ENCODE measurements around the gene CMTM4.

The CMTM4 gene

GRCh38 chr16:66696669-66697630 lies at the start of gene CMTM4:
TSS of gene CMTM4 (minus strand) at chr16:66696743. CDS start at chr16:66696525, 218 bp downstream.
- peak; percentile 80 for DNase-seq (ENCODE audit: low read depth)

- no peak for DNase-seq (ENCODE audit: low read depth)
Measured at GRCh38 chr16:66746048-66746447, 49.5 kb upstream of the CMTM4 start.

- DNase-seq (ENCODE audit: low read depth), result no peak
Measured at GRCh38 chr16:66741950-66742808, 45.6 kb upstream of the CMTM4 start.

GRCh38 chr16:66741169-66741900 lies 44.8 kb upstream of the CMTM4 start:
- peak; percentile 91 for DNase-seq (ENCODE audit: low read depth)

- no peak for DNase-seq (ENCODE audit: low read depth)
Measured at GRCh38 chr16:66740533-66740932, 44.0 kb upstream of the CMTM4 start.

GRCh38 chr16:66740010-66740409 lies 43.5 kb upstream of the CMTM4 start:
- no peak for DNase-seq (ENCODE audit: low read depth)

GRCh38 chr16:66735891-66736290 lies 39.3 kb upstream of the CMTM4 start:
- no peak for DNase-seq (ENCODE audit: low read depth)

GRCh38 chr16:66731101-66731500 lies 34.6 kb upstream of the CMTM4 start:
- DNase-seq (ENCODE audit: low read depth), result no peak

- no peak for DNase-seq (ENCODE audit: low read depth)
Measured at GRCh38 chr16:66728804-66729203, 32.3 kb upstream of the CMTM4 start.

GRCh38 chr16:66728117-66728787 lies 31.7 kb upstream of the CMTM4 start:
- no peak for DNase-seq (ENCODE audit: low read depth)

- DNase-seq (ENCODE audit: low read depth), result no peak
Measured at GRCh38 chr16:66720766-66721165, 24.2 kb upstream of the CMTM4 start.

- DNase-seq (ENCODE audit: low read depth), result no peak
Measured at GRCh38 chr16:66719246-66719645, 22.7 kb upstream of the CMTM4 start.

GRCh38 chr16:66717776-66718175 lies 21.2 kb upstream of the CMTM4 start:
- DNase-seq (ENCODE audit: low read depth), result no peak

GRCh38 chr16:66717112-66717675 lies 20.7 kb upstream of the CMTM4 start:
- DNase-seq (ENCODE audit: low read depth), result no peak

- DNase-seq (ENCODE audit: low read depth), result no peak
Measured at GRCh38 chr16:66714654-66715307, 18.2 kb upstream of the CMTM4 start.

GRCh38 chr16:66714062-66714461 lies 17.5 kb upstream of the CMTM4 start:
- DNase-seq (ENCODE audit: low read depth), result no peak

- DNase-seq (ENCODE audit: low read depth), result no peak
Measured at GRCh38 chr16:66713076-66713475, 16.5 kb upstream of the CMTM4 start.

- no peak for DNase-seq (ENCODE audit: low read depth)
Measured at GRCh38 chr16:66712512-66712911, 16.0 kb upstream of the CMTM4 start.

GRCh38 chr16:66711581-66711980 lies 15.0 kb upstream of the CMTM4 start:
- DNase-seq (ENCODE audit: low read depth), result no peak

GRCh38 chr16:66706506-66706880 lies 9.9 kb upstream of the CMTM4 start:
- no peak for DNase-seq (ENCODE audit: low read depth)
